Activated T-cell treated with anti-CD3 and anti-CD28 coated beads, Interleukin-2, amount 50 U/mL, for 1 hour (primary cell): ENCODE measurements around the gene ACAD10.
A peak's percentile ranks its signal among the peaks of the same experiment; 100 is the strongest.
"Not testable (repeated sequence)": the region's sequence is repeated elsewhere in the genome, so short reads cannot be mapped to it uniquely, and the experiment has no call there.

Experiments used
- DNase-seq: peaks from one replicate; pipeline ENCODE4 v3.0.0-alpha.2; 2020

ACAD10 gene

GRCh38 chr12:111685811-111686573 lies at the start of gene ACAD10, which contains the start of gene BRAP:
ACAD10 (plus strand) TSS chr12:111686053; CDS start chr12:111692710, 6,657 bp downstream.
BRAP (minus strand) TSS chr12:111685956; CDS start chr12:111685792, 164 bp downstream.
- peak; percentile 93 for DNase-seq

- DNase-seq, result no peak
Observed at GRCh38 chr12:111636209-111636945, 49.5 kb upstream of the ACAD10 start.

- DNase-seq, result no peak
Observed at GRCh38 chr12:111638556-111638955, 47.3 kb upstream of the ACAD10 start.

- no peak for DNase-seq
Observed at GRCh38 chr12:111640506-111640905, 45.3 kb upstream of the ACAD10 start.

DNA sequence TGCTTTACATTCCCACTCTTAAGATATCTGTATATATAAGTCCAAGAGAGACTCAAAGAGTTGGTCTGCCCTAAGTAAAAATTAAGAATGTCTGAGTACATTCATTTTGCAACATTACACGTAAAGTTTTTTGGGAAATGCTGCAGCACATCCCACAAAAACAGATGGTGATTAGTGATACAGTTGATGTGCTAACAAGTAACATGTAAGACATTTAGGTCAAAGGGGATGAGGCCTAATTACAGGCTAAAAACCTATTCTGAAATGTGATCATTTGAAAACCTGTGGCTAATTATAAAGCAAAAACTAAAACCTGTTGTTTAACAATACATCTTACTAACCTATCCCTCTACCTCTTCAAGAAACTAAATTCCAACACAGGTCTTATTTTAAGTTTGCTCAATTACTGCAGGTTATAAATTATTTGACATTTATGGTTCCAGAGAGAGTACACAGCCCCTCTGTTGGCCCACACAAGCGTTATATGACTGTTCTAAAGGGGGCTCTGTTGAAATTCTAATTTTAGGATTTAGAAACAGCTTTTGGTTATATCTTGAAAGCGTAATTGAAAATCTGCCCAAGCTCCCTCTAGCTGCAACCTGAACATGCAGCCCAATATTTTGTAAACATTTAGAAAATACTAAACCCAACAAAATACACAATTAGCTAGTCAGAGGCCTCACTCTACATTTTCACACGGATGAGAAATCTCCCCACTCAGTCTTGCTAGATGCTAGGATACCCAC lies 43.0 kb upstream of the ACAD10 start:
- no peak for DNase-seq

DNA sequence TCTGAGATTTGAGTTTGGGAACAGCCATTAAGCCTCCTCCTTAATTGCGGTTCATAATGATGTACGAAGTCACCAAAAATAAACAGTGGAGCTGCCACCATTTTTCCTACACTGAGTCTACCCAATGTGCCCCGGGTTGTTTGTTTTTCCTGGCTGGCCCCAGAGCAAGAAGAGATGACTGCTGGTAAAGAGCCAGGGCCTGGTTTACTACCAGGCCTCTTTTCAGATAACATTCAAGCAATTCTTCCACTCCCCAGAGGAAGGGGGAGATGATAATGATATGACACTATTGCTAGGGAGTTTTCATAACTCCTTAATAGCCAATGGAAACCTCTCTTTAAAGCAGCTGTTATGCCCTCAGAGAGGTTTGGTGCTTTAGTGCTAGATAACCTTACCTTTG lies 42.4 kb upstream of the ACAD10 start:
- DNase-seq, result no peak

- no peak for DNase-seq
Observed at GRCh38 chr12:111645433-111645832, 40.4 kb upstream of the ACAD10 start.

GRCh38 chr12:111650912-111651311 lies 34.9 kb upstream of the ACAD10 start:
- no peak for DNase-seq

DNA sequence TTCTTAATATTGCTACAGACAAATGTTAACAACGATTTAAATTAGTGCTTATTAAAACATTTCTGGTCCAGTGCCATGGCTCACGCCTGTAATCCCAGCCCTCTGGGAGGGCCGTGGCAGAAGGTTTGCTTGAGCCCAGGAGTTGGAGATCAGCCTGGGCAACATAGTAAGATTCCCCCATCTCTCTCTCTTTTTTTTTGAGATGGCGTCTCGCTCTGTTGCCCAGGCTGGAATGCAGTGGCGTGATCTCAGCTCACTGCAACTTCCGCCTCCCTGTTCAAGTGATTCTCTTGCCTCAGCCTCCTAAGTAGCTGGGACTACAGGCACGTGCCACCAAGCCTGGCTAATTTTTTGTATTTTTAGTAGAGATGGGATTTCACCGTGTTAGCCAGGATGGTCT lies 33.3 kb upstream of the ACAD10 start:
- DNase-seq, result not testable (repeated sequence)

- DNase-seq, result no peak
Observed at GRCh38 chr12:111653596-111653995, 32.3 kb upstream of the ACAD10 start.

DNA sequence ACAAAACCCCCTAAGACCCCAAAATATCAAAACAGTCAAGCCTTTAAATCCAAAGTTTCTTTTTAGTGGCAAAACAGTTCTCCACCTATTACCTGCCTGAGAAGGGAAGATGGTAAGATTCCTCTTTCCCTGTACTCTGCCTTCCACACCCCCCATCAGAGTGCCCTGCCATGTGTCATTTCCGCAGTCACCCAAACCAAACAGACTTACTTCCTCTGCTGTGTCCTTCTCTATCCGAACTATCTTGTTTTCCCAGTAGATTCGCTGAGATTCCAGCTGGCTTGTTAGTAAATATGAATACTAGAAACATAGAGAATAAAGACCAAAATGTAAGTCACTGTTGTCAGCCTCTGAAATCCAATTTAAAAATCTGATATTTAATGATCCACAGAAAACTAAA lies 30.5 kb upstream of the ACAD10 start:
- no peak for DNase-seq

- no peak for DNase-seq
Observed at GRCh38 chr12:111656016-111656415, 29.8 kb upstream of the ACAD10 start.

DNA sequence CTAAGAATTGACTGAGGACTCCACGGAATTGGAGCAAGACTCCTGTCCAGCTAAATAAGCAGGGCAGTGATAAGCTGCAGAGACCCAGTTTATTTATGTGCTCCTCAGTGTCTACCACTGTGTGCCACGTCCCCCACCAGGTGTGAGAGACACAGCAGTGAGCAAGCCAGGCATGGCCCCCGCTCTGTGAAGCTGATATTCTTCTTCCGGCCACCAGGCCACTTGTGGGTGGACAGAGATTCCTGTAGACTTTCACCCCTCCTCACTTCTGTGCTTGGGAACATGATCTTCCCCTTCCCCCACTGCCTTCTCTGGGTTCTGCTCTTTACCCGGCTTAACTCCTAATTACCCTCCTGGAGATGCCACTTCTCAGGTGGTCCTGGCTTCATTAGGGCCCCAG lies 21.4 kb upstream of the ACAD10 start:
- DNase-seq, result no peak

- DNase-seq, result no peak
Observed at GRCh38 chr12:111664961-111665865, 20.6 kb upstream of the ACAD10 start.

GRCh38 chr12:111672822-111673381 lies 13.0 kb upstream of the ACAD10 start:
- no peak for DNase-seq

- DNase-seq, result no peak
Observed at GRCh38 chr12:111673503-111673902, 12.3 kb upstream of the ACAD10 start.

DNA sequence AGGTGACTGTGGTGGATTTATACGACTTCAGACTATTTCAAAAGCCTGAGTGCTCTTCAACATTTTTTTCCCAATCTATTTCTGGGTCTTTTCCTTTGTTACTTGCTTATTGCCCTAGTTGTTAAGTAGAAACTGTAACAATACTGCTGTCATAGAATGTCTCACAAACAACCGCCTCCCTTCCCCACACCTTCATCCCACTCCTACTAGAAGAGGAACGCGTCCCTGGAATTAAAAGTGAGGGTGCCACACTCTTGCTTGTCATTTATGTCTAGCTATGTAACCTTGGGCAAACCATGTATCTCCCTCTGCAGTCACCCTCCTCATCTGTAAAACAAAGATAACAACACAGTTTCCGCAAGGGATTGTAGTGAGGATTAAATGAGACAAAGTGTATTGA lies 8.7 kb upstream of the ACAD10 start:
- no peak for DNase-seq

DNA sequence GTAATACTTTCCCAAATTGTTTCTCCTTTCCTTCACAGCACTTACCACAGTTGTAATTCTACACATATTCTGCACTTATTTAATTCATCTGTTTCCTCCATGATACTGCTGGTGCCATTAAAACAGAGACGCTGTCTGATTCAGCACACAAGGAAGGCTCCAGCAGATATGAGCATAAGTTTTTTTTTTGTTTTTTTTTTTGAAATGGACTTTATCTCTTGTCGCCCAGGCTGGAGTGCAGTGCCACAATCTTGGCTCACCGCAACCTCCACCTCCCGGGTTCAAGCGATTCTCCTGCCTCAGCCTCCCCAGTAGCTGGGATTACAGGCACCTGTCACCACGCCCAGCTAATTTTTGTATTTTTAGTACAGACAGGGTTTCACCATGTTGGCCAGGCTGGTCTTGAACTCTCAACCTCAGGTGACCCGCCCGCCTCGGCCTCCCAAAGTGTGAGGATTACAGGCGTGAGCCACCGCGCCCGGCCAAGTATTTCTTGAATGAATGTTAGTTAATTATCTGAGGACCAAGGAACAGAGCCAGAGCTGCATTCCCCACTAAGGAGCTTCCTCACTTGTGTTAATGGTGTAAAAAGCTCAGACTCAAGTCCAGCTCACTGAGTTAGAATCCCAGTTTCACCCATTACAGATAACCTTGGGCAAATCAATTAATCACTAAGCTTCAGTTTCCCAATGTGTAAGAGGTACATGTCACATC lies 1.2 kb upstream of the ACAD10 start:
- DNase-seq, result not testable (repeated sequence)

GRCh38 chr12:111685322-111685810 lies 487 bp upstream of the ACAD10 start:
- DNase-seq, result no peak

- no peak for DNase-seq
Observed at GRCh38 chr12:111686574-111687105, 787 bp downstream of the ACAD10 start.

GRCh38 chr12:111687255-111687654 lies 1.4 kb downstream of the ACAD10 start:
- DNase-seq, result no peak
